ENCODE results near the gene OGFR.
A peak's percentile ranks its signal among the peaks of the same experiment; 100 is the strongest.

Gene OGFR

DNA sequence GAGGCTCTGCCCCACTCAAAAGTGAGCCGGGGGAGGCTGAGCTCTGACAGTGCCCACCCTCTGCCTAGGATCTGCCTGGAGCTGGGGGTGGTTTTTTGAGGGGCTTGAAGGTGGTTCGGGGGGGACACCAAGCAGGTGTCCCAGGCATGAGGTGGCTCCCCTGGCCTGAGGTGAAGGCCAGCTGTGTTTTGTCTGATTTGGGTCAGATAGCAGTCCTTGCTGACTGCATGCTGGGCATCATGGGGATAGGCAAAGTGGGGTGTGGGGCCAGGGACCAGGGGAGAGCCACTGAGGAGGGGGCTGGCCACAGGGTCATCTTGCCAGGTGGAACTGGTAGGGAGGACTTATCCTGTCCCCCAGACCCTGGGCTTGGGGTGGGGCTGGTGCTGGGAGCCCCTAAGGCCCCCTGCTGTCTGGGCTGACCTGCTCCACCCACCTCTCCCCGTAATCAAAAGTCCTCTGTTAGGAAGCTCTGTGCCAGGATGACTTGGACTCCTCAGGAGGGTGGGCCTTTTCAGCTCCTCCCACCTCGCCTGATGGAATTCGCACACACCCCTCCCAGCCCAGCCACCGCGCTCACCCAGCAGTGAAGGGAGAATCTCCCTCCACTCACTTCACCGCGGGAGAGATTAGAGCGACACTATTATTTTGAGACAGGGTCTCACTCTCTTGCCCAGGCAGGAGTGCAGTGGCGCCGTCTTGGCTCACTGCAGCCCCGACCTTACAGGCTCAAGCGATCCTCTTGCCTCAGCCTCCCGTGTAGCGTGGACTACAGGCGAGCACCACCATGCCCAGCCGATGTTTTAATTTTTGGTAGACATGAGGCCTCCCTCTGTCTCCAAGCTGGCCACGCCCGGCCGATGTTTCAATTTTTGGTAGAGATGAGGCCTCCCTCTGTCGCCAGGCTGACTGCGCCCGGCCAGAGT is 10.7 kb downstream of the OGFR start:
- DNase-seq = no peak

DNA sequence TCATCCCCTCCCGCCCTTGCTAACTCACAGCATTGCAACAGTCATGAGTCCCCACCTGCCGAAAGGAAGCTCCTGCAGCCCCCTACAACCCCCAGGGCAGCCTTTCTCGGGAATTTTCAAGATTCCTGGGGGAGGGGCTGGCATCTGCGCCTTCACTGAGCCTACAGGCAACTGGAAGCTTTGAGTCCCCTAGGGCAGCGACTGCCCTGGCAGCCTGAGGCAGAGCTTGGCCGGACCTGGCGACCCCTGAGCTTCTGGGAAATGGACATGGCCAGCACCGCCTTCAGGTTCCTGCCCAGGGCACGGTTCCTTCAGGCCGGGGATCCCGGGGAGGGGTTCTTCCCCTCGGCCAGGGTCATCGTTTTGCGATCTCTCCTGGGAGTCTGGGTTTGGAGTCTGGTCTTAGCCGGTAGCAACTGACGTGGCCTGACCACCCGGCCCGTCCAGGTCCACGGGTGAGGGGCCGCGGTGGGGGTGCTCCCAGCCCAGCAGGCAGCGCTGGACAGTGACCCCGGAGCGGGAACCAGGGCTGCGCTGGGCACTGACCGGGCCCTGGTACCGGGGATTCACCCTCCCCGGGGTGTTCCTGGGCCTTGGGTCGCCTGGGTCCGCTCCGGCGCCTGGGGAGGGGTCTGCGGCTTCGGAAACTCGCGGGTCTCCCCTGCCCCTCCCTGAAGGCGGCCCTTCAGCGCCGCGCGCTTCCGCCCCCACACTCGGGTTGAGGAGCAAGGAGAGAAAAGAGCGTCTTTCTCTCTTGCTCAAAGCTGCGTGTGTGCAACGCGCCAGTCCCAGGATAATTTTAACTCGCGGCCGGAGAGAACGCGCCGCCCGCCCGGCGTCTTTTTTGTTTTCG is 11.6 kb downstream of the OGFR start:
- DNase-seq = no peak

DNA sequence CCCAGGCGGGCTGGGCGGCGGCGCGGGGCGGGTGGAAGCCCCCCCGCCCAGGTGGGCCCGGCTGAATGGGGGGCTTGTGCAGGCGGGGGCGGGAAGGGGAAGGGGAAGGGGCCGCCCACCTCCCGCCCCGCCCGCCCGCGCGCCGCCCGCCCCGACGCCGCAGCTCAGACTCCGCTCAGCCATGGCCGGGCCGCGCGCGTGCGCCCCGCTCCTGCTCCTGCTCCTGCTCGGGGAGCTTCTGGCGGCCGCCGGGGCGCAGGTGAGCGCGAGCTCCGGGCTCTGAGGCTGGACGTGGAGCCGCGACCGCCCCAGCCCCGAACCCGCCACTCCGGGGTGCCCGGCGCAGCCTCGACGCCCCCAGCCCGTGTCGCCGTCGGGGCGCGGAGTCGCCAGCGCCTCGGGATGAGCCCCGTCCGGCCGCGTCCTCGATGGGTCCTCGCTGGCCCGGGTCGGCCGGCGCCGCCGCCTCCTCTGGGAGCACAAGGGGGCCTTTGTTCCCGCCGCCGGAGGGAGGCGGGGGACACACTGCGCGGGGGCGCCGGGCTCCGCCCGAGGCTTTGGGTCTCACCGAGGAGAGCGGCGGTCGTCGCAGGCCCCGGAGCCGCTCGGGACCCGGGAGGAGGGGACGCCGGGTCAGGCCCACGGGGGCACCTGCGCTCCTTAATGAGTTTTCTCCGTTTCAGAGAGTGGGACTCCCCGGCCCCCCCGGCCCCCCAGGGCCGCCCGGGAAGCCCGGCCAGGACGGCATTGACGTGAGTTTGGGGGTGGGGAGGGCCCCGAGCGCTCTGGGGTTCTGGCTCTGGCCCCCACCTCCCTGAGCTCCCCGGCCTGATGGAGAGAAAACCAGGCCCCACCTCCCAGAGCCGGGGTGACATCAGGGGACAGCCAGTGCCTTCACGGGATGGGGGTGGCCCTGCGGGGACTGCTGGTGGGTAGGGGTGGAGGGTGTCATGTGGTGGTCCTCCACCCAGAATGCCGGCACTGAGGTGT is 12.5 kb downstream of the OGFR start, which contains the start of gene COL9A3:
TSS of gene COL9A3 (plus strand) at position 167 of the 990 bp plus-strand sequence. CDS start at position 182, 15 bp downstream.
- no peak for DNase-seq

DNA sequence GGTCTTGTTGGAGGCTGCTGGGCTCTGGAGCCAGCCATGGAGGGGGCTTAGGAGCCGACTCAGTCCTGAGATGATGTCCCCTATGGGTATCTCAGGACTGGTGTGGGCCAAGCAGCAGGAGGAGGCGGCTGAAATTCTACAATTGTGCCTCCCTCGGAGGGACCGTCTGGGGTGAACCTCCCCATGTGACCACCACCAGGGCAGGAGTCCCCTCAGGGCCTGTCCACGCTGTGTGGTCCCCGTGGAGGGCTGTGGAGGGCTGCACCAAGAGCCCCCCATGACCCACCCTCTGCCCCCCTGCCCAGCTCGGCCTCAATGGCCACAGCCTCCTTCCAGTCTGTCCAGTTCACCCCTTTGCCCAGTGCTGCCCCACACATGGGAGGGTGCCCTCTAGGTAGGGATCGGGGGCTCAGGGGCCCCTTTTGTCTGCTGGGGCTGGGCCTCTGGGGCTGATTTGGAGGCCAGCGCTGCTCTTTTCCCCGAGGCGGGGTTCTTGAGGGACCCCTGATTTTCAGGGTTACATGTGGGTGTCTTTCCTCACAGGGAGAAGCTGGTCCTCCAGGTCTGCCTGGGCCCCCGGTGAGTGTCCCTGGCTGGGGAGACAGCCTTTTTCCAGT is 13.4 kb downstream of the OGFR start:
- DNase-seq = no peak

DNA sequence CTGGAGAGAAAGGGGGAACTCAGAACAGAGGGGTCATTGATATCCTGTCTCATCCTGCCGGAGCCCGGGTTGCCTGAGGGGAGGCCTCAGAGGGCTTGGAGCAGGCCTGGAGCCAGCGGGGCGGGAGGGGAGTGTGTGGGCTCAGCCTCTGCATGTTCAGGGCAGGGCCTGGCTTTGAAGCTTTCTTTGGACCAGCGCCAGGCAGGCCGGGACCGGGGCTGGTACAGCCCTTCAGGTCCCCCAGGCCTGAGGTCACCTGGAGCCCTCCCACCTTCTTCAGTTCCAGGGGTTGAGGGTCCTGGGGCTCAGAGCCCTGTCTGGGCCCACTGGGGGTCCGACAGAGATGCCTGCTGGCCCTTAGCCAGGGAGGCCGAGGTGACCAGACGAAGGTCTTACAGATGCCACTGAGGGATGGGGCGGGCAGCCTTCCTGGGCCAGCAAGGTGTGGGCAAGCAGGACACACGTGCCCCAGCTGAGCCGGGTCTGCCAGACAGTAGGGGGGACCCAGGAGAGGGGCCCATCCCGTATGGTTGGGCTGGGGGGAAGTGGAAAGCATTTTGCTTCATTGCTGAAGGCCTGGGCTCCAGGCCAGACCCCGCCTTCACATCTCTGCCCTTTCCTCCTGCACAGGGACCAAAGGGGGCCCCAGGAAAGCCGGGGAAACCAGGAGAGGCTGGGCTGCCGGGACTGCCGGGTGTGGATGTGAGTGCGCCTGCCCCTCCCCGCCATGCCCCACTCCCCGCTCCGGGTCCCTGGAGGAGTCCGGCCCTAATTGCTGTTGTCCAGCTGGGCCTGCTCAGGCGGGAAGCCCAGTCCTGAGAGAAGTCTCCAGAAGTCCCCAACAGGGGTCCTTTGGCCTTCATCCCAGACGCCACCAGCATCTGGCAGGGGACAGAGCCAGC is 14.2 kb downstream of the OGFR start:
- no peak for DNase-seq

DNA sequence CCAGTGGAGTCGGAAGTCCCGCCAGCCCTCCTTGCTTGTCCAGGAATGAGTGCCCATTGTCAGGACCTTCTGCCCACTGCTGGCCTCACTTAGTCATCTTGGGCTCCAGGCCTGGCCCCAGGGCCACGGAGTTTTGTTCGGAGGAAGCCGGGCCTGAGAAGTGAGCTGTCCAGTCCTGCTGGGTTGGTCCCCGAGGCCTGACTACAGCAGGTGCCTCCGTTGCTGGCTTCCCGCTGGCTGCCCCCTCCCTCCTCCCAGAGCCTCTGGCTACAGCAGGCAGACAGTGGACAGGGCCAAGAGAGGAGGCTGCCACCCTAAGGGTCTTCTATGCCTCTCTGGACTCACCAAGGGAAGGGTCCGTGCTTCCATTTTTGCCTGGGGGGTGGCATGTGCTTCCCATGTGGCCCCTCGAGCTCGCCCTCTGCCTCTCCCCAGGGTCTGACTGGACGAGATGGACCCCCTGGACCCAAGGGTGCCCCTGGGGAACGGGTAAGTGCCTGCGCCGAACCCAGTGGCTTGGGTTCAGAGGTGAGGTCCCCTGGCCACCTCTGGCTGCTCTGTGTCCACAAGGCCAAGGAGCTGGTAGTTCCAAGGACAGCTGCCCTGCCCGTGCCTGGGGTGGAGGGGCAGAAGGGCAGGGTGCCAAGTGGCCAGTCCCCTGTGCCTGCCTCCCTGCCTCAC is 15.0 kb downstream of the OGFR start:
- no peak for DNase-seq

DNA sequence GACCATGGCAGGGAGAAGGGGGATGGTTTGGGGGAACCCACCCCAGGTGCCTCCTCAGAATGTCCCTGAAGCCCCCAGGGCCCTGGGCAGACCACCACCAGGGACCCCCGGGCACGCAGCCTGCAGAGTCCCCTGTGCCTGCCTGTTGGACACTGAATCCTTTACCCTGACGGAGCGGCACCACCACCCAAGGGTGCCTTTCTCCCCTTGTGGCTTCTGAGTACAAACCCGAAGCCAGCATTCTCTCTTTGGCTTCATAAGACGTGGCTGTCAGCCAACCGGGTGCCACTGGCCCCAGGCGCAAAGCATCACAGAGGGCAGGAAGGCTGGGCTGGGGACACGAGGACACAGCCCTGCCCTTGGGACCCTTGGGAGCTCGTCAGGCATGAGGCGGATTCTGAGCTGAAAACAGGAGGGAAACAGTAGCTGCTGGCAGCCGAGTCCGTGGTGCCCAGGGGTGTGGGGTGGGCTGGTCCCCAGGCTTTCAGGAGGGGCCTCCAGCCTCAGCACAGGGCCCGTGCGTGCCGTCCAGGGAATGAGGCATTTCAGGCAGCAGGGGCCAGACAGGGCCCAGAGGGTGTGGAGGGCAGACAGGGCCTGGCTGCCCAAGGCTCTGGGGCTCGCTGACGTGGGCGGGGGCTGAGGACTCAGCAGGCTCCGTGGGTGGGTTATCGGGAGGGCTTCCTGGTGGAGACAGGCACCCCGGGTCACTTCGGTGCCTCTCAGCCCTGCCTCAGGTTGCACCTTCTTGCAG is 15.8 kb downstream of the OGFR start:
- no peak for DNase-seq

DNA sequence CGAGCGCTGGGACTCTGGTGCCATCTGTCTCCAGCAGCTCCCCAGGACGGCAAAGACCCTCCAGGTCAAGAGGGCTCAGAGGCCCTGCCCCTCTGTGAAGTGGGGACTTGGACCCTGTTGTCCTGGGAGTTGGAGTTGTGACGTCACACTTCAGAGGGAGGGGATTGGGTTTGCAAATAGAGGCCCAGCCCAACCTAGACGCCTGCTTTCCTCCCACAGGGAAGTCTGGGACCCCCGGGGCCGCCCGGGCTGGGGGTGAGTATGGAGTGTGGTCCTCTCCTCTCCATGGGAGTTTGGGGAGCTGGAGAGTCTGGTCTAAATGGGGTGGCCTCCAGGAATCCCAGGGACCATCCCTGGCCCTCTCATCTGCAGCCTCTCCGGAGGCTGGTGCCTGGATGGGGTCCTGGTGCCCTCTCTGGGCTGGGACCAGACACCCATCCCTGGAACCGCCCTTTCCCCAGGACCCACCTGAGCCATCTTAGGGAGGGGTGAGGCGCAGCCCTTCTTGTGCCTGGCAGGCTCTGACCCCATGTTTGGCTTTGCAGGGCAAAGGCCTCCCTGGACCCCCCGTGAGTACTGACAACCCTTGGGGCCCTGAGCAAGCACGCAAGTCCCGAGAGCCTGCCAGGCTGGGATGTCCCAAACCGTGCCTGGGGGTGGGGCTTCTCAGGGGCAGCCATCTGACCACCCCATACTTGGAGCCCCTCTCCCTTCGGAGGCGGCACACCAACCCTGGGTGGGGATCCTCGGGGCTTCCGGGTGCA is 16.5 kb downstream of the OGFR start:
- no peak for DNase-seq

DNA sequence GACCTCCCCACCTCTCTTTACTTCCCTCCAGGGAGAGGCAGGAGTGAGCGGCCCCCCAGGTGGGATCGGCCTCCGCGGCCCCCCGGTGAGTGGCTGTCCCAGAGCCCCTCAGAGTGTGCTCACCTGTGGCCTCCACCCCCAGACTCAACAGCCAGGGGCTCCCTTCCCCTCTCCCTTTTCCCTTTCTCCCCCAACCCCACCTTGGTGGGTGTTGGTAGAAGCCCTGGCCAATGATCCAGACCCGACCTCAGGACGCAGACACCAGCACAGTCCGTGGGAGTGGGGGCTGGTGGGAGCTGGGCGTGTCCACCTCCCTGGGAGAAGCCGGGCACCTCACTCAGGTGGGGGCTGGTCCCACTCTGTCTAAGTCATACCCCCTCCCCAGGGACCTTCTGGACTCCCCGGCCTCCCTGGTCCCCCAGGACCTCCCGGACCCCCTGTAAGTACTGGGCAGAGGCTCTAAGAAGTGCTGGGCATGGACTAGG is 17.1 kb downstream of the OGFR start:
- DNase-seq = no peak

DNA sequence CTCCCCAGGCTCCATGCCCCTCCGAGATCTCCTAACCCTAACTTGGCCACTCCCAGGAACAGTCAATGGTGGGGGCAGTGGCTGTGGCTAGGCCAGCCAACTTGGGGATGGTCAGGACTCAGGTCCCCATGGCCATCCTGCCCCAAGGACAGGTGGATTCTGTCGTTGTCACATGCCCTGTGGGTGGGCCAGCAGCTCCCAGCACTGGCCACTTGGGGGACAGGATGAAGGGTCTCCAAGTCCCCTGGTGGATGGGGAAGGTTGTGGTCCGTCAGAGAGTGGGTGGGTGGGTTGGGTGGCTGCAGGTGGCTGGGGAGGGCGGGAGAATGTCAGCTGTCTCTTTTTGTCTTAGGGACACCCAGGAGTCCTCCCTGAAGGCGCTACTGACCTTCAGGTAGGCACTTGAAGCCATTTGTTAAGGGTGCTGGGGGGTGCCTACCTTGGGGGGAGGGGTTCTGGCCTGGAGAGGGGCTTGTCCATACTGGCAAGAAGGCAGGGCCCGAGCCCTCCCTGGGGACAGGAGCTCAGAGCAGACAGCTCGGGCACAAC is 17.7 kb downstream of the OGFR start:
- no peak for DNase-seq

DNA sequence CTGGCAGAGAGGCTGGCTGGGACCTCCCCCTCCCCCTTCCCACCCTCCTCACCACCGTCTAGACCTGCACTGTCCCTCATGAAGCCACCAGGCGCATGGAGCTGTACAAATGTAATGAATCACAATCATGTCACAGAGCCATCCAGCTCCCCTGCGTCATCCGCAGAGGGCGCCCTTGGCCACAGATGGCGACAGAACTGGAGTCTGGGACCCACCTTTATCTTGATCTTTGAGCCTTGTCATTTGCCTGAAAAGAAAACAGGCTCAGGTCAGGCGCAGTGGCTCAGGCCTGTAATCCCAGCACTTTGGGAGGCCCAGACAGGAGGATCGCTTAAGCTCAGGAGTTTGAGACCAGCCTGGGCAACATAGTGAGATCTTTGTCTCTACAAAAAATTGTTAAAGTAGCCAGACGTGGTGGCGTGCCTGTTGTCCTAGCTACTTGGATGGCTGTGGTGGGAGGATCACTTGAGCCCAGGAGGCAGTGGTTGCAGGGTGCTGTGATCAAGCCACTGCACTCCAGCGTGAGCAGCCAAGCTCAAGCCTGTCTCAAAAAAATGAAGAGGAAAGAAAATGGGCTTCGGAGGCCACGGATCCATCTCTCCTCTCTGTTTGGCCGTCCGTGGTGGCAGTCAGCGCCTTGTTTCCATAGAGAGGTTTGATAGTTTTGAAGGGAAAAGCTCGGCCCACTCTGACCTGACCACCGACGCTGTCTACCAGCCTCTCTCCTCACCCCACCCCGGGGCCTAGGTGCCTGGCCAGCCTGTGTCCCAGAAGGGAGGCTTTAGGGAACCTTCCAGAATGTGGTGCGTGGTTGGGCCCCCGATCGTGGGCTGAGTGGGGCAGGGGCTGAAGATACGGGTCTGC is 18.4 kb downstream of the OGFR start:
- no peak for DNase-seq

DNA sequence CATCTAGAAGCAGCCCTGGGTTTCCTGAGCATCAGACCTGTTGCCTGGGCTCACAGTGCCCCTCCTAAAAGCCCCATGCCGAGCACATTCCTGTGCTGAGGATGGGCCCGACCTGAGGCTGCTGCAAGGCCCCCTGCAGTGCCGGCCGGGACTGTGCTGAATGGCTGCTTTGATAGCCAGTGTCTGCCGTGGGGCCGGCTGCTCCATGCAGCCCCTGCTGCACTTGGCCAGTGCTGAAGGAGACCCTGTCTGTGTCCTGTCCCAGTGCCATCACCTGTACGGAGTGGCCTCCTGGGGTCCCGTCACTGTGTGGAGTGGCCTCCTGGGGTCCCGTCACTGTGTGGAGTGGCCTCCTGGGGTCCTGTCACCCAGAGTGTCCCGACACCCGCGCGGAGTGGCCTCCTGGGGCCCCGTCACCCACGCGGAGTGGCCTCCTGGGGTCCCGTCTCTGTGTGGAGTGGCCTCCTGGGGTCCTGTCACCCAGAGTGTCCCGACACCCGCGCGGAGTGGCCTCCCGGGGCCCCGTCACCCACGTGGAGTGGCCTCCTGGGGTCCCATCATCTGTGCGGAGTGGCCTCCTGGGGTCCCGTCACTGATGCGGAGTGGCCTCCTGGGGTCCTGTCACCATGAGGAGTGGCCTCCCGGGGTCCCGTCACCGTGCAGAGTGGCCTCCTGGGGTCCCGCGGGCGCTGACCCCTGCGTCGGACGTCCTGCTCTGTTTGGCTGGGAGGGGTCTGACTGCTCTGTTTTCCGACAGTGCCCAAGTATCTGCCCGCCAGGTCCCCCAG is 19.2 kb downstream of the OGFR start:
- no peak for DNase-seq

DNA sequence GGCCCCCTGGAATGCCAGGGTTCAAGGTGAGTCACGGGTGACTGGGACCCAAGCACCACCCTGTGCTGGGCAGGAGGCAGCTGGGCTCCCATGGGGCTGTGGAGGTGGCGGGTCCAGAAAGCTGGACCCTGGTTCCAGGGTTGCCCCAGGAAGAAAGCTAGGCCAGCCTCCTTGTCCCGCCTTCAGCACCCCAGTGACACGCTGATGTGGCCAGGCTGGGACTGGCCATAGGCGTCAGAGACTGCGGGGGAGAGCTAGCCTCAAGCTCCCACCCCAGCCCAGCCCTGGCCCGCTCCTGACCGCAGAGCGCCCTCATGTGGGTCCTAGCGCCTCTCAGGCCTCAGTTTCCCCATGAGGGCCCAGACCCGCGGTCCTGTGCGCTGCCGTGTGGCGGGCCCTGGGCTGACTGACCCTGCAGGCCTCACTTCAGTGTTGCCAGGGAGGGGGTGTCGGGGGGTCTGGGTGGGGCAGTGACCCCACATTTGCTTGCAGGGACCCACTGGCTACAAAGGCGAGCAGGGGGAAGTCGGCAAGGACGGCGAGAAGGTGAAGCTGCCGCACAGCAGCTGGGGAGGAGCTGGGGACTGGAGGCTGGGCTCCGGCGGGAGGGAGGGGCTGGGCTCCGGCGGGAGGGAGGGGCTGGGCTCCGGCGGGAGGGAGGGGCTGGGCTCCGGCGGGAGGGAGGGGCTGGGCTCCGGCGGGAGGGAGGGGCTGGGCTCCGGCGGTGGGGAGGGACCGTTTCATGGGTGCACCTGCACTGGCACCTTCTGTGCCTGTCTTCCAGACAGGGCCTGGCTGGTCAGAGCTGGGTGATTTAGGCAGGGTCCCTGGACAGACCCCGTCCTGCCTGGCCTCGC is 20.1 kb downstream of the OGFR start:
- DNase-seq = peak in 2 of 4 experiments; percentile 29 to 36

DNA sequence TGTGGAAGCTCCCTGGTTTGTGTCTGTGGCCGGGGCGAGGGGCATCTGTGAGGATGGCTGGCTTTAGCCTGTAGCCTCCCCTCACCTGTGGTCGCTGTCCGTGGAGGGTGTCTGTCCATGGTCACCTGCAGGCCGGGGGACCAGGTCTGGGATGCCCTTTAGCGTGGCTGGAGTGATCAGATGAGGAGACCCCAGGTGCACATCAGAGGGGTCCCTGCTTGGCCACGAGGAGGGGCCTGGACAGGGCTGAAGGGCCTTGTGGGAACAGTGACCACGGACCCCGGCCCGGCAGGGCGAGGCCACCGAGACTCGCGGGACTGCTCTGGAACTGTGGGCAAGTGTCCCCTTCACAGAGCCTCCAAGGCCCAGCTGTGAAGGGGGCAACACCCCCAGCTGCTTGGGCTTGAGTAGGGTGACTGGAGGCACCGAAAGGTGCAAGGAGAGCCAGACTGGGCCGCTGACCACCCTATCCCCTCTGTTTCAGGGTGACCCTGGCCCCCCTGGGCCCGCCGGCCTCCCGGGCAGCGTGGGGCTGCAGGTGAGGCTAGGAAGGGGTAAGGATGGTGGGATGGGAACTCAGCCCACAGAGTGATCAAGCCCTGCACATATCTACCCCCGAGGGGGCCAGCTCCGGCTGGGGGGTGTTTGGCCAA is 20.8 kb downstream of the OGFR start:
- DNase-seq = no peak

Measured in activated naive CD4-positive, alpha-beta T cell (primary cell).